Gastroesophageal sphincter (tissue), 4 donors: Measurements from ENCODE around the gene ZNF587B. TPM values are rescaled to one million over a fixed set of nuclear protein-coding genes. Genes with fewer than 3 reads are reported as not detected.
"Not testable (repeated sequence)": the region's sequence is repeated elsewhere in the genome, so short reads cannot be mapped to it uniquely, and the experiment has no call there.

ENCODE experiments used
- ATAC-seq: fragments of 150-250 bp; one replicate; pipeline ENCODE4 v1.9.1; 2016; ENCODE audit warnings: mild to moderate bottlenecking, moderate library complexity
- H3K27ac ChIP-seq, 4 donors: fragments of 200-600 bp; sonication (generic) in 3 of 4; 1 replicate in 3 of 4; 2 replicates in 1 of 4; pipeline ENCODE4 v1.5.1; 2016 to 2019
- H3K27me3 ChIP-seq: fragments of 200-600 bp; sonication (generic); one replicate; pipeline ENCODE4 v1.5.1; 2019
- H3K36me3 ChIP-seq, 2 donors: fragments of 200-600 bp; sonication (generic); one replicate each; pipeline ENCODE4 v1.5.1; 2019; ENCODE audit warnings: control low read depth in 1 of 2
- H3K4me1 ChIP-seq, 3 donors: fragments of 200-600 bp; sonication (generic); 1 replicate in 2 of 3; 2 replicates in 1 of 3; pipeline ENCODE4 v1.5.1; 2016 to 2019; ENCODE audit warnings: control low read depth in 2 of 3
- H3K4me3 ChIP-seq, 2 donors: fragments of 200-600 bp; sonication (generic); one replicate each; pipeline ENCODE4 v1.5.1; 2019; ENCODE audit warnings: mild to moderate bottlenecking in 1 of 2, moderate library complexity in 1 of 2
- H3K9me3 ChIP-seq, 3 donors: fragments of 200-600 bp; sonication (generic); one replicate each; pipeline ENCODE4 v1.5.1; 2017 to 2019; ENCODE audit warnings: control low read depth in 2 of 3
- EP300 ChIP-seq: sonication (generic); formaldehyde crosslinking; IDR thresholded peaks from one replicate; pipeline ENCODE4 v1.6.1; 2017; ENCODE audit warnings: antibody characterized with exemption, mild to moderate bottlenecking
- POLR2A ChIP-seq, 2 donors: fragments of 450-650 bp; IDR thresholded peaks; one replicate each; pipeline ENCODE4 v1.6.1; 2017; ENCODE audit warnings: antibody characterized with exemption in 2 of 2, mild to moderate bottlenecking in 2 of 2, moderate library complexity in 1 of 2
- POLR2AphosphoS5 ChIP-seq: sonication (generic); formaldehyde crosslinking; IDR thresholded peaks from one replicate; pipeline ENCODE4 v1.6.1; 2017; ENCODE audit warnings: antibody characterized with exemption
- WGBS, 2 donors: methylation state at CpG; one replicate each; pipeline ENCODE4 v1.1.5; 2018; ENCODE audit warnings: low coverage in 1 of 2; 5-methylcytosine and 5-hydroxymethylcytosine counted together
- total RNA-seq, 4 donors: library from RNA; depleted of rRNA; stranded (reverse); fragments of >200 nt; gene quantifications; one replicate each; pipeline ENCODE4 v1.1.0, GENCODE V29; 2016
- TF ChIP-seq, protein P1 (sequence below), 4 experiments: fragments of 200-600 bp in 2 of 4; fragments of 450-650 bp in 2 of 4; sonication (generic) in 1 of 4; IDR thresholded peaks; one replicate each; pipeline ENCODE4 v1.5.1; 2017 to 2019; ENCODE audit warnings: antibody characterized with exemption in 4 of 4, mild to moderate bottlenecking in 2 of 4, moderate library complexity in 2 of 4

The ZNF587B gene
- total RNA-seq, 4 donors from 2014 or later, result 7.6 to 14.5 (median 10.7) TPM

DNA sequence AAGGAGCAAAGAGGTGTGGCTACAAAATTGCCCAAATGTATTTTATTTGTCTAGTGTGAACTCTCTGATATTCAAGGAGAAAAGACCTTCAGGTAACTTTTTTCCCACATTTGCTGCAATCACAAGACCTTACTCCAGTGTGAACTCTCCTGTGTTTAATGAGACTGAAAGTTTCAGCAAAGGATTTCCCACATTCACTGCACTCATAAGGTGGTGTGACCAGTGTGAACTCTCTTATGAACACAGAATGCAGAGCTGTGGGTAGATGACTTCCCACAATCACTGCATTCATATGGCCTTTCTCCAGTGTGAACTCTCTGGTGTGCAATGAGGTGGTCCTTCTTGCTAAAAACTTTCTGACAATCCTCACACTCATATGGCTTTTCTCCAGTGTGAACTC is 42.4 kb downstream of the ZNF587B start:
- peaks cover 0 to 61% of the 10 kb centered on the region in 2 donors for H3K36me3 ChIP-seq
- H3K4me3 ChIP-seq, result no peak overlapping the region
- TF ChIP-seq, protein P1, sequence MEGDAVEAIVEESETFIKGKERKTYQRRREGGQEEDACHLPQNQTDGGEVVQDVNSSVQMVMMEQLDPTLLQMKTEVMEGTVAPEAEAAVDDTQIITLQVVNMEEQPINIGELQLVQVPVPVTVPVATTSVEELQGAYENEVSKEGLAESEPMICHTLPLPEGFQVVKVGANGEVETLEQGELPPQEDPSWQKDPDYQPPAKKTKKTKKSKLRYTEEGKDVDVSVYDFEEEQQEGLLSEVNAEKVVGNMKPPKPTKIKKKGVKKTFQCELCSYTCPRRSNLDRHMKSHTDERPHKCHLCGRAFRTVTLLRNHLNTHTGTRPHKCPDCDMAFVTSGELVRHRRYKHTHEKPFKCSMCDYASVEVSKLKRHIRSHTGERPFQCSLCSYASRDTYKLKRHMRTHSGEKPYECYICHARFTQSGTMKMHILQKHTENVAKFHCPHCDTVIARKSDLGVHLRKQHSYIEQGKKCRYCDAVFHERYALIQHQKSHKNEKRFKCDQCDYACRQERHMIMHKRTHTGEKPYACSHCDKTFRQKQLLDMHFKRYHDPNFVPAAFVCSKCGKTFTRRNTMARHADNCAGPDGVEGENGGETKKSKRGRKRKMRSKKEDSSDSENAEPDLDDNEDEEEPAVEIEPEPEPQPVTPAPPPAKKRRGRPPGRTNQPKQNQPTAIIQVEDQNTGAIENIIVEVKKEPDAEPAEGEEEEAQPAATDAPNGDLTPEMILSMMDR (IDR thresholded peaks at IDR 0.05), result no peak
- TF ChIP-seq EP300, result no peak
- H3K9me3 ChIP-seq, result peaks cover 0 to 97% (median 2%) of the 10 kb centered on the region in 3 donors
- H3K27ac ChIP-seq, result no peak overlapping the region
- no peaks in the 10 kb centered on the region for H3K4me1 ChIP-seq
- H3K27me3 ChIP-seq, result no peaks in the 10 kb centered on the region
- no peak for ATAC-seq

- peaks cover 0 to 96% (median 2%) of the 10 kb centered on the region in 3 donors for H3K9me3 ChIP-seq
- H3K27ac ChIP-seq, H3K27me3 ChIP-seq, ATAC-seq, H3K4me1 ChIP-seq, H3K4me3 ChIP-seq: not testable (repeated sequence)
- H3K36me3 ChIP-seq, result peaks cover 0 to 59% of the 10 kb centered on the region in 2 donors
- 86 to 87% methylated on average over 3 to 8 of the region's 8 CpGs for WGBS, 2 donors
These were observed 44.0 kb downstream of the ZNF587B start for GRCh38 chr19:57873883-57874799.

DNA sequence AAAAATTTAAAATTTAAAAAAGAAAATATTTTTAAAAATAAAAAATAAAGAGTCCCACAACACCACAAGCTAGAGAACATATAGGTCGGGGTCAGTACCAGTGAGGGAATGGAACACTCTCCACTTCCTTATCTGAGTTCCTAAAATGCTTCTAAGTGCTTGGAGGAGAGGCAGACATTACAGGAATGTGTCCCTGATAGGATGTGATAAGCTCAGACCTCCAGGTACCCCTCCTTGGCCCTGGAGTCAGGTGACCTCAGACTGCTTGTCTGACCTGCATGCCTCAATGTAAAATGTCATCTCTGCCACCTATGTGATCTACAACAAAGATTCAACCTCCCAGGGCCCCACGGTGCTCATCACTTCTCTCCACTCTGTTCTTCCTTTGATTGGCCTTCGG is 55.9 kb downstream of the ZNF587B start:
- H3K27me3 ChIP-seq, result no peaks in the 10 kb centered on the region
- H3K4me3 ChIP-seq, result no peak overlapping the region
- no peak for ATAC-seq
- H3K36me3 ChIP-seq, result peaks cover 0 to 34% of the 10 kb centered on the region in 2 donors
- H3K27ac ChIP-seq, result no peak overlapping the region
- H3K4me1 ChIP-seq, result peaks cover 0 to 21% (median 0%) of the 10 kb centered on the region in 3 donors
- H3K9me3 ChIP-seq, result peaks cover 0 to 42% (median 0%) of the 10 kb centered on the region in 3 donors
- 71 to 90% methylated on average over 3 of the region's 3 CpGs for WGBS, 2 donors
- no peak for TF ChIP-seq POLR2AphosphoS5
- no peak for TF ChIP-seq EP300
- TF ChIP-seq, protein P1 (IDR thresholded peaks at IDR 0.05), result no peak
- TF ChIP-seq POLR2A (IDR thresholded peaks at IDR 0.05), result no peak

- WGBS, 2 donors, result 9 to 27% methylated on average over 4 to 6 of the region's 6 CpGs
- H3K4me1 ChIP-seq, result peaks cover 0 to 21% (median 0%) of the 10 kb centered on the region in 3 donors
- H3K9me3 ChIP-seq, result peaks cover 0 to 44% (median 0%) of the 10 kb centered on the region in 3 donors
- H3K36me3 ChIP-seq, result peaks cover 0 to 34% of the 10 kb centered on the region in 2 donors
- no peak for ATAC-seq
- TF ChIP-seq EP300, result no peak
- TF ChIP-seq, protein P1 (IDR thresholded peaks at IDR 0.05), result no peak
- no peak for TF ChIP-seq POLR2AphosphoS5
- no peak for TF ChIP-seq POLR2A (IDR thresholded peaks at IDR 0.05)
- H3K27ac ChIP-seq, result no peak overlapping the region
- H3K27me3 ChIP-seq, result no peaks in the 10 kb centered on the region
- H3K4me3 ChIP-seq, result peak overlapping the region in 1 of 2 donors; percentile 65
These were observed 57.3 kb downstream of the ZNF587B start for GRCh38 chr19:57887195-57887941.

DNA sequence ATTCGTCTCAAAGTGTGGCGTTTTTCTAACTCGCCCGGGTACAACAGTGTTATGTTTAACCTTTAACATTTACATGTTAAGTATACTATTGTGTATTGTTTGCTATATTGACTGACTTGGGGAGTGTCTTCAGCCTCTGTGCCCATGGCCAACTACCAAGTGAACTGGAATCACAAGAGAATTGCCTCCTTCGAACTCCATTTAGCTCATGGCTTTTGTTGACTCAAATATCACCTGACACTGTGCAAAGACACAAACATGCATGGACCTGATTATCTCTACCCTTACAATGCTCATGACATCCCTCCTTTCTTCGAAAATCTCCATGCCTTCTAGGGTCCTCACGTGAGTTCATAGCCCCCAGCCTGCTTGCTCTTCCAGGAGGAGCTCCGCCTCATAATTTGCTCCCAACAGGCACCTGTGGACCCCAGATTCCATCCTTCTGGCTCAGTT is 58.0 kb downstream of the ZNF587B start:
- ATAC-seq, result no peak
- H3K27ac ChIP-seq, result peak overlapping the region in 3 of 4 donors; percentile 74 to 80 (median 77)
- 1 to 10% methylated on average over 7 to 8 of the region's 8 CpGs for WGBS, 2 donors

More for the DNA sequence above, 58.0 kb downstream of the ZNF587B start:
- peaks cover 0 to 21% (median 0%) of the 10 kb centered on the region in 3 donors for H3K4me1 ChIP-seq
- peaks cover 0 to 50% (median 0%) of the 10 kb centered on the region in 3 donors for H3K9me3 ChIP-seq
- H3K4me3 ChIP-seq, result peak overlapping the region; percentile 40 to 65
- H3K27me3 ChIP-seq, result no peaks in the 10 kb centered on the region
- peaks cover 0 to 29% of the 10 kb centered on the region in 2 donors for H3K36me3 ChIP-seq
- no peak for TF ChIP-seq POLR2AphosphoS5
- TF ChIP-seq POLR2A (IDR thresholded peaks at IDR 0.05), result no peak
- no peak for TF ChIP-seq EP300
- TF ChIP-seq, protein P1 (IDR thresholded peaks at IDR 0.05), result no peak
